HG02763 (cell line): ENCODE data around the gene WBP2.

Source experiments
- ATAC-seq: cut with Tn5 transposase; IDR thresholded peaks from one replicate; pipeline ENCODE4 v1.9.1; 2021; ENCODE audit warnings: mild to moderate bottlenecking, moderate library complexity; ENCODE audit not compliant: unreplicated experiment

Gene WBP2

GRCh38 chr17:75855310-75856061 lies at the start of gene WBP2:
Gene WBP2, minus strand, starts transcription at chr17:75855335. Its CDS starts 38 bp downstream, at chr17:75855297.
- peak; percentile 89 for ATAC-seq

GRCh38 chr17:75902406-75902805 lies 47.3 kb upstream of the WBP2 start:
- ATAC-seq: no peak

GRCh38 chr17:75901727-75902126 lies 46.6 kb upstream of the WBP2 start:
- ATAC-seq: no peak

- ATAC-seq: no peak
Measured at GRCh38 chr17:75900691-75901533, 45.8 kb upstream of the WBP2 start.

GRCh38 chr17:75899767-75900468 lies 44.8 kb upstream of the WBP2 start:
- no peak for ATAC-seq

GRCh38 chr17:75899353-75899752 lies 44.2 kb upstream of the WBP2 start:
- no peak for ATAC-seq

- ATAC-seq: no peak
Measured at GRCh38 chr17:75898791-75899190, 43.7 kb upstream of the WBP2 start.

- no peak for ATAC-seq
Measured at GRCh38 chr17:75898065-75898464, 42.9 kb upstream of the WBP2 start.

- ATAC-seq: no peak
Measured at GRCh38 chr17:75897160-75898019, 42.3 kb upstream of the WBP2 start.

GRCh38 chr17:75896415-75897159 lies 41.5 kb upstream of the WBP2 start, which contains the start of gene TRIM65:
Gene TRIM65, minus strand, starts transcription at chr17:75896951. Its CDS starts 14 bp downstream, at chr17:75896937.
- peak; percentile 43 for ATAC-seq

GRCh38 chr17:75895370-75896155 lies 40.4 kb upstream of the WBP2 start:
- ATAC-seq: no peak

GRCh38 chr17:75894049-75894733 lies 39.1 kb upstream of the WBP2 start:
- ATAC-seq: no peak

GRCh38 chr17:75893305-75894048 lies 38.3 kb upstream of the WBP2 start:
- ATAC-seq: no peak

GRCh38 chr17:75892556-75893224 lies 37.6 kb upstream of the WBP2 start:
- no peak for ATAC-seq

GRCh38 chr17:75891605-75892555 lies 36.7 kb upstream of the WBP2 start:
- ATAC-seq: no peak

GRCh38 chr17:75891022-75891604 lies 36.0 kb upstream of the WBP2 start:
- no peak for ATAC-seq
